HG03064 (cell line): Measurements from ENCODE around the gene CRK.
"Not testable (repeated sequence)": the region's sequence is repeated elsewhere in the genome, so short reads cannot be mapped to it uniquely, and the experiment has no call there.

Experiments
- ATAC-seq: cut with Tn5 transposase; IDR thresholded peaks from one replicate; pipeline ENCODE4 v1.9.1; 2021; ENCODE audit warnings: low read depth; ENCODE audit not compliant: unreplicated experiment

CRK gene

GRCh38 chr17:1391577-1391976 lies 64.5 kb downstream of the CRK start:
- ATAC-seq, result no peak

- no peak for ATAC-seq
Measured at GRCh38 chr17:1390432-1391367, 65.3 kb downstream of the CRK start.

- not testable (repeated sequence) for ATAC-seq
Measured at GRCh38 chr17:1387490-1388227, 68.4 kb downstream of the CRK start.

- ATAC-seq, result not testable (repeated sequence)
Measured at GRCh38 chr17:1386675-1387190, 69.3 kb downstream of the CRK start.

GRCh38 chr17:1386265-1386664 lies 69.8 kb downstream of the CRK start:
- ATAC-seq, result no peak

- ATAC-seq, result no peak
Measured at GRCh38 chr17:1385861-1386260, 70.2 kb downstream of the CRK start.

- ATAC-seq, result no peak
Measured at GRCh38 chr17:1384905-1385435, 71.1 kb downstream of the CRK start.

- ATAC-seq, result no peak
Measured at GRCh38 chr17:1379930-1380313, 76.1 kb downstream of the CRK start.

- ATAC-seq, result no peak
Measured at GRCh38 chr17:1379208-1379929, 76.7 kb downstream of the CRK start.

- not testable (repeated sequence) for ATAC-seq
Measured at GRCh38 chr17:1378476-1378860, 77.6 kb downstream of the CRK start.

GRCh38 chr17:1377334-1377733 lies 78.7 kb downstream of the CRK start:
- ATAC-seq, result no peak

GRCh38 chr17:1376061-1376460 lies 80.0 kb downstream of the CRK start:
- ATAC-seq, result no peak

GRCh38 chr17:1375615-1376014 lies 80.4 kb downstream of the CRK start:
- ATAC-seq, result no peak

GRCh38 chr17:1374431-1375177 lies 81.4 kb downstream of the CRK start:
- ATAC-seq, result no peak

- ATAC-seq, result no peak
Measured at GRCh38 chr17:1373707-1374237, 82.3 kb downstream of the CRK start.

GRCh38 chr17:1372618-1373017 lies 83.4 kb downstream of the CRK start:
- no peak for ATAC-seq

GRCh38 chr17:1371893-1372590 lies 84.0 kb downstream of the CRK start:
- no peak for ATAC-seq
